ENCODE data around the gene BRINP3. TPM values are rescaled to one million over a fixed set of nuclear protein-coding genes. Genes with fewer than 3 reads are reported as not detected.

BRINP3 gene
- total RNA-seq, 1 donor from 2014 or later, result 0.77 TPM

DNA sequence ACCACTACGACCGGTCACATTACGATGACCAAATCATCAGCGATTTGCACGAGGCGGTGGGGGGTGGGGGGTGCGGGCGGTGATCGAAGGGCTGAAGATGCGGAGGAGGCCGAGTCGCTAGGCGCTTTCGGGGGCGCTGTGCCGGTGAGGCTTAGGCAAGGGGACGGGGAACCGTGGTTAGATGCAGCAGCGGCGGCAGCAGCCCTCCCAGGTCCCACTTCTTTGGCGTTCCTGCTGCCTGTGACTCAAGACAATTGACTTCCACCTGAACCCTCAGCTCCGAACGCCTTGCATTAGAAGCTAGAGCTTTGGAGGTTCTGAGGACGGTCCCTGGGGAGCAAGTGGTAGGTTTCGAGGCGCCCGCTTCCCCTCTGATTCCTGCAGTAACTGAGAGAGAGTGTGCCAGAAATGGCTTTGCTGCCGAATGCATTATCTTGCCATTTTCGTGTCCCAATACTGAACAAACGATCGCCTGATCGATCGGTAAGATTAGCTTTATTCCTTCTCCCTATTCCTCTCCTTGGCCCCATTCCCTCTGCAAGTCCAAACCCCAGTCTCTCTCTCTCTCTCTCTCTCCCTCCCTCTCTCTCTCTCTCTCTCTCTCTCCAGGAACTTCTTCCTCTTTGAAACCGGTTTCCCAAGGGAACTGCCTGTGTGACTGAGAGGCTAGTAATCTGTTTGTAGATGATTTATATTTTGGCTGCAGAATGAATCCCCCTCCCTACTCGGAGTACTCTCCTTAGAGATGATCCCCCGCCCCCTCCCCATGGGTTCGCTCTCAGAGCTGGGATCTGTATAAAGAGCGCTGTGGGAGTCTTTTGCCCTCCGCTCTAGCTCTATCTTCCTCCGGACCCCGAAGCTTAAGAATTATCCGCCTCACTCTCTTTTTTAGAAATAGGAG is 735 bp upstream of the BRINP3 start:
- Mint-ChIP-seq H3K4me3 (peak overlapping the region; percentile 97), H3K36me3 (ENCODE audit: low read depth) (no peaks in the 10 kb centered on the region), H3K9me3 (no peaks in the 10 kb centered on the region), H3K27me3 (ENCODE audit: low read depth) (peaks cover 70% of the 10 kb centered on the region), H3K27ac (ENCODE audit: unreplicated experiment) (peak overlapping the region; percentile 10), H3K4me1 (peaks cover 48% of the 10 kb centered on the region)
- TF ChIP-seq CTCF (conservative IDR thresholded peaks at IDR 0.05), result no peak
- peak; percentile 22 for DNase-seq (ENCODE audit: low read depth, low spot score)

DNA sequence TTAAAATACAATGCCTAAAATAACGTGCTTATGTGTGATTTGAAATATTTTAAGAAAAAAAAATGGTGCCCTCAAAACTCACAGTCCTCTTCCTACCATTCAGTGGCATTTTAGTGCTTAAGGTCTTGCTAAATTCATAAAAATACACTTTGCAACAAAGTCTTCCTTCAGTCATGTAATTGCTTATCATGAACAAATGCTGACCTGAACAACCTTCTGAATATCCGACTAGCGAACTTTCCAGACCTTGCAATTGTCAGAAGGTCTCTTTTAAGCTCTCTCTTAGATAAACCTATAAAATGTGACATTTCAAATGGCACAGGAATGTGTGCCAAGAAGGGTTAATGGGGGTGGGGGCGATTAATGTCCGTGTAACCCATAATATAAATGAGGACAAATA is 858 bp downstream of the BRINP3 start:
- no peaks in the 10 kb centered on the region for H3K9me3 Mint-ChIP-seq
- peak overlapping the region; percentile 97 for H3K4me3 Mint-ChIP-seq
- H3K4me1 Mint-ChIP-seq, result peaks cover 48% of the 10 kb centered on the region
- H3K27me3 Mint-ChIP-seq (ENCODE audit: low read depth), result peaks cover 83% of the 10 kb centered on the region
- no peaks in the 10 kb centered on the region for H3K36me3 Mint-ChIP-seq (ENCODE audit: low read depth)
- no peak for TF ChIP-seq CTCF (conservative IDR thresholded peaks at IDR 0.05)
- DNase-seq (ENCODE audit: low read depth, low spot score), result no peak
- H3K27ac Mint-ChIP-seq (ENCODE audit: unreplicated experiment), result no peak overlapping the region

GRCh38 chr1:190476321-190476720 is 1.3 kb downstream of the BRINP3 start:
- peak overlapping the region; percentile 83 for H3K4me3 Mint-ChIP-seq

GRCh38 chr1:190475421-190476141 is 2.1 kb downstream of the BRINP3 start:
- Mint-ChIP-seq H3K4me3 (peak overlapping the region; percentile 83), H3K27me3 (ENCODE audit: low read depth) (peaks cover 90% of the 10 kb centered on the region), H3K9me3 (no peaks in the 10 kb centered on the region), H3K27ac (ENCODE audit: unreplicated experiment) (no peak overlapping the region), H3K4me1 (peaks cover 48% of the 10 kb centered on the region), H3K36me3 (ENCODE audit: low read depth) (no peaks in the 10 kb centered on the region)
- no peak for DNase-seq (ENCODE audit: low read depth, low spot score)
- no peak for TF ChIP-seq CTCF (conservative IDR thresholded peaks at IDR 0.05)

More at GRCh38 chr1:190476321-190476720, 1.3 kb downstream of the BRINP3 start:
- no peak for TF ChIP-seq CTCF (conservative IDR thresholded peaks at IDR 0.05)
- Mint-ChIP-seq H3K9me3 (no peaks in the 10 kb centered on the region), H3K36me3 (ENCODE audit: low read depth) (no peaks in the 10 kb centered on the region), H3K27me3 (ENCODE audit: low read depth) (peaks cover 86% of the 10 kb centered on the region), H3K27ac (ENCODE audit: unreplicated experiment) (no peak overlapping the region), H3K4me1 (peaks cover 48% of the 10 kb centered on the region)
- DNase-seq (ENCODE audit: low read depth, low spot score), result no peak

DNA sequence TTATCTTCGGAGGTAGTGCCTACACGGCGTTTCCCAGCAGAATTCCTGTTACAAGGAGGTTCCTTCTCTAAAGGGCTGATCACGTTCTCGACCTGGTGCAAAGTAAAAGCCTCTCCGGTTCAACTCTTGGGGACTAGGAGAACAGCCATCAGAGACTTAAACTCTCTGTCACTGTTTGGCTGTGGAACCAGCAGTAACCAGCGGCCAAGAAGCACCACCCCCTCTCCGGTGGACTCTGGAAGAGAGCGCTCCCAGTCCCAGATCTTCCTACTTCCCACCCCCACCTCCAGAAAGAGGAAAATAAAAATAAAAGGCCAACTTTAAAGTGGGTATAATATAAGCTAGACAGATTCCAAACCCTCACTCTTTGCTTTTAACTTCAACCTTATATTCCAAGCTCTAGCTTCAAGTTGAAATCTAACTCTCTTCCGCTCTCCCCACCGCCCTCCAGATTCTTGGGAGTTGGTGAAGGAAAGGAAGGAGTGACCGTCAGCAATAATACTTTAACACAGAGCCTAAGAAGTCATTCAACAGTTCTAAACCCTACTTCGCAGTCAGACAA is 2.9 kb downstream of the BRINP3 start:
- no peak for DNase-seq (ENCODE audit: low read depth, low spot score)
- H3K36me3 Mint-ChIP-seq (ENCODE audit: low read depth), result no peaks in the 10 kb centered on the region
- peak overlapping the region; percentile 83 for H3K4me3 Mint-ChIP-seq
- no peak overlapping the region for H3K27ac Mint-ChIP-seq (ENCODE audit: unreplicated experiment)
- no peaks in the 10 kb centered on the region for H3K9me3 Mint-ChIP-seq
- TF ChIP-seq CTCF (conservative IDR thresholded peaks at IDR 0.05), result no peak
- H3K27me3 Mint-ChIP-seq (ENCODE audit: low read depth), result peaks cover 90% of the 10 kb centered on the region
- peaks cover 48% of the 10 kb centered on the region for H3K4me1 Mint-ChIP-seq

Data from neural crest cell (in vitro differentiated cells).